GM12891 (cell line): ENCODE measurements around the gene HINT1.

Source experiments
- PAX5 ChIP-seq: IDR thresholded peaks from 2 replicates; pipeline ENCODE4 v1.6.1; 2011; ENCODE audit warnings: low read length, moderate library complexity, mild to moderate bottlenecking; ENCODE audit not compliant: insufficient read depth, severe bottlenecking
- POLR2A ChIP-seq: IDR thresholded peaks from 2 replicates; pipeline ENCODE4 v1.6.1; 2011; ENCODE audit warnings: low read depth, low read length, control low read depth
- POLR2AphosphoS5 ChIP-seq: IDR thresholded peaks from 2 replicates; pipeline ENCODE4 v1.6.1; 2011; ENCODE audit warnings: low read depth, low read length, control low read depth
- POU2F2 ChIP-seq: IDR thresholded peaks from 2 replicates; pipeline ENCODE4 v1.6.1; 2011; ENCODE audit warnings: low read depth, mild to moderate bottlenecking, control low read depth, low read length, moderate library complexity
- SPI1 ChIP-seq: IDR thresholded peaks from 2 replicates; pipeline ENCODE4 v1.6.1; 2011; ENCODE audit warnings: low read depth, low read length, control low read depth
- TAF1 ChIP-seq: IDR thresholded peaks from 2 replicates; pipeline ENCODE4 v1.6.1; 2011; ENCODE audit warnings: low read depth, low read length, control low read depth

- no peak for TF ChIP-seq TAF1
- TF ChIP-seq POLR2A: no peak
- no peak for TF ChIP-seq POU2F2
- TF ChIP-seq POLR2AphosphoS5: no peak
- TF ChIP-seq SPI1: no peak
- TF ChIP-seq PAX5: no peak
These were observed 21.7 kb upstream of the HINT1 start for GRCh38 chr5:131186561-131187256.
